ENCODE data around the gene STC2. TPM values are rescaled to one million over a fixed set of nuclear protein-coding genes. Genes with fewer than 3 reads are reported as not detected.

Gene STC2
- total RNA-seq, 1 experiment from 2014 or later, result 99.9 TPM

DNA sequence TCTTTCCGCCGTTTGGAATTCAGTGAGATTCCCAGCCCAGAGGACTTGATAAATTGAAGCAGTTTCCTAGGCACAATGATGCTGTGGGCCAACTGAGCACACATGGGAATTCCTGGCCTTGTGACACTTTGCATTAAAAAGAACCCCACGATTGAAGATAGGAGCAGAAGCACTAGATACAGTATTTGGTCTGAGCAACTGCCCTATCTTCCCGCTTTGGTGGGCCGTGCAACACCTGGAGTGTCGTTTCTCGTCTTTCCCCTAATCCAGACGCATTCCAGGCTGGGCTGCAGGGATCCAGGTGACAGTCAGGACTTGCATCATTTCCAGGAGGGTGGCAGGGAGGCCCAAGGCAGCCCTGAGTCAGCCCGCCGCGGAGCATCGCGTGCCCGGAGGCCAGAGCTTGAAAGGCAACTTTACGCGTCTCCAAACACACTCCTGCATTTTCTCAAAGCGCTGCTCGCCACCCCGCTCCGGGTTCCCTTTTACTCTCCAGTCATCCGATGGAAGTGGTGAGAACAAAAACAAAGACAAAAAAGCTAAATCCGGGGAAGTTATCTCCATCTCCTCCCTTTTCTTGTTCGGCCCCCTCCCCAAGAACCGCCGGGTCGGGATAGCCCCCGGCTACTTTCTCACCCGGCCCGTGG lies 753 bp upstream of the STC2 start:
- ChIA-PET POLR2A (ENCODE audit: unreplicated experiment) (interaction anchor here (0.6 to 1.3 kb wide), 8 partner anchors 13 to 635 kb away, joined by 3 to 8 read pairs (median 4); partner anchors contain the start of gene BOD1), CTCF (interaction anchor here (0.6 to 1.0 kb wide), 5 partner anchors 67 to 620 kb away, joined by 3 to 6 read pairs (median 5); no protein-coding TSS in a partner anchor)
- Histone ChIP-seq H3K9me3 (ENCODE audit: low read length) (no peaks in the 10 kb centered on the region), H3K4me2 (ENCODE audit: low read length) (peak overlapping the region; percentile 89), H3K9ac (ENCODE audit: low read length) (peak overlapping the region; percentile 77), H3K27me3 (ENCODE audit: low read length) (no peaks in the 10 kb centered on the region), H3K36me3 (ENCODE audit: low read depth, low read length) (peaks cover 22% of the 10 kb centered on the region), H3F3A (ENCODE audit: low read length, unreplicated experiment) (peaks cover 5% of the 10 kb centered on the region), H3K9me2 (replicated peaks; ENCODE audit: low read length) (no peaks in the 10 kb centered on the region), H3K4me3 (ENCODE audit: low read length) (peak overlapping the region; percentile 75), H3K79me2 (ENCODE audit: low read length) (peaks cover 43% of the 10 kb centered on the region), H2AFZ (ENCODE audit: low read length) (peak overlapping the region; percentile 83), H3K4me1 (ENCODE audit: insufficient read depth, low read length) (peaks cover 47% of the 10 kb centered on the region), H3K27ac (ENCODE audit: low read length) (peak overlapping the region; percentile 94), H4K20me1 (ENCODE audit: low read length) (peaks cover 37% of the 10 kb centered on the region)
- intact Hi-C loops (cut with micrococcal nuclease), result loop anchor here (1.0 to 10.0 kb wide), 4 partner anchors 14 to 576 kb away; no protein-coding TSS in a partner anchor
- DNase-seq (peak; percentile 93), ATAC-seq (peak; percentile 31)
- peak; percentile 62; the same call in 1 of the 2 replicates for TF ChIP-seq EZH2phosphoT487 (IDR thresholded peaks at IDR 0.05; ENCODE audit: borderline replicate concordance, low read length)
- TF ChIP-seq, protein P1, sequence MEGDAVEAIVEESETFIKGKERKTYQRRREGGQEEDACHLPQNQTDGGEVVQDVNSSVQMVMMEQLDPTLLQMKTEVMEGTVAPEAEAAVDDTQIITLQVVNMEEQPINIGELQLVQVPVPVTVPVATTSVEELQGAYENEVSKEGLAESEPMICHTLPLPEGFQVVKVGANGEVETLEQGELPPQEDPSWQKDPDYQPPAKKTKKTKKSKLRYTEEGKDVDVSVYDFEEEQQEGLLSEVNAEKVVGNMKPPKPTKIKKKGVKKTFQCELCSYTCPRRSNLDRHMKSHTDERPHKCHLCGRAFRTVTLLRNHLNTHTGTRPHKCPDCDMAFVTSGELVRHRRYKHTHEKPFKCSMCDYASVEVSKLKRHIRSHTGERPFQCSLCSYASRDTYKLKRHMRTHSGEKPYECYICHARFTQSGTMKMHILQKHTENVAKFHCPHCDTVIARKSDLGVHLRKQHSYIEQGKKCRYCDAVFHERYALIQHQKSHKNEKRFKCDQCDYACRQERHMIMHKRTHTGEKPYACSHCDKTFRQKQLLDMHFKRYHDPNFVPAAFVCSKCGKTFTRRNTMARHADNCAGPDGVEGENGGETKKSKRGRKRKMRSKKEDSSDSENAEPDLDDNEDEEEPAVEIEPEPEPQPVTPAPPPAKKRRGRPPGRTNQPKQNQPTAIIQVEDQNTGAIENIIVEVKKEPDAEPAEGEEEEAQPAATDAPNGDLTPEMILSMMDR (conservative IDR thresholded peaks at IDR 0.05; ENCODE audit: low read depth, low read length), result no peak
- no peak for TF ChIP-seq EZH2 (IDR thresholded peaks at IDR 0.05; ENCODE audit: low read length, unreplicated experiment)
- TSS peak; percentile 97 for BruUV-seq (replicated peaks)

DNA sequence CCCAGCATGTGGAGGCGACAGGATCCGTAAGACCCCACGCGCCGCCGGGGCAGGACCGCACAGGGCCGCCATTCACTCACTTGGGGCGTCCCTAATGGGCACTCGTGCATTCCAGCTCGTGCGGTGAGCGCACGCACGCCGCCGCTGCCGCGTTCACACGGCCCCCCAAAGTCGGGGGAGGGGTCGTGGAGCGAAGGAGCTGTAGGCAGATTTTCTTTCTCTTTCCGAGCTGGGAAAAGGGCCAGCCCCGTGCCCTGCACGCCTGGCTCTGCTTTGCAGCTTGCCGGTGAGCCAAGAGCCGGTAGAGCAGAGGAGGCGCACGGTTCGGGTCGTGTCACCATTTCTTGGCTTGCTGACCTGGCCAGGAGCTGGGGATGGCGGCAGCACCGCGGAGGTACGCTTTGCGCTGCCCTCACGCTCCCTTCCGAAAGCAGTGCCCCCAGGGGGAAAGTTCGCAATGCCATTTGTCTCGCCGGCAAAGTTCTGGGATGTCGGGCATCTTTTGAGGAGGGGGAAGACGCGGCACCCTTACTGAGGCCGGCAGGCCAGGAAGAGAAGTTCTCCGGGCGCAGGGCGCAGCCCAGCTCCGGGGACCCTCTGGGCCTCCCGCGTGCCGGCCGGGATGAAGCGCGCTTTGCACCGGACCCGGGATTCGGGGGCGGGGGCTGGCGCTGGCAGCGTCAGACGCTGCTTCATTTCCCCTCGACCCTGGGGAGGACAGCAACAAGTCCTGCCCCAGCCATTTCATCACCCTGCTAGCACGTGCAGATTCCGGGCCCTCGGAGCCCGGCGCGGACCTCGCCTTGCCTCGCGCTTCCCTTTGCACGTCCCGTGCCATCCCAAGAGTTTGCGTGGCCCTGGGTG lies 898 bp downstream of the STC2 start:
- intact Hi-C loops (cut with micrococcal nuclease), result loop anchor here (10.0 kb wide), 1 partner anchor 577 kb away; no protein-coding TSS in a partner anchor
- TF ChIP-seq, protein P1 (conservative IDR thresholded peaks at IDR 0.05; ENCODE audit: low read depth, low read length), result no peak
- no peak for TF ChIP-seq EZH2 (IDR thresholded peaks at IDR 0.05; ENCODE audit: low read length, unreplicated experiment)
- no peak for TF ChIP-seq EZH2phosphoT487 (IDR thresholded peaks at IDR 0.05; ENCODE audit: borderline replicate concordance, low read length)
- Histone ChIP-seq H3K4me3 (ENCODE audit: low read length) (peak overlapping the region; percentile 75), H4K20me1 (ENCODE audit: low read length) (peaks cover 40% of the 10 kb centered on the region), H3K9ac (ENCODE audit: low read length) (peak overlapping the region; percentile 77), H3K79me2 (ENCODE audit: low read length) (peaks cover 50% of the 10 kb centered on the region), H2AFZ (ENCODE audit: low read length) (peak overlapping the region; percentile 83; the same call in 1 of the 2 replicates), H3K36me3 (ENCODE audit: low read depth, low read length) (peaks cover 39% of the 10 kb centered on the region), H3F3A (ENCODE audit: low read length, unreplicated experiment) (peaks cover 5% of the 10 kb centered on the region), H3K27ac (ENCODE audit: low read length) (peak overlapping the region; percentile 17), H3K27me3 (ENCODE audit: low read length) (no peaks in the 10 kb centered on the region), H3K9me3 (ENCODE audit: low read length) (no peaks in the 10 kb centered on the region), H3K4me1 (ENCODE audit: insufficient read depth, low read length) (peaks cover 37% of the 10 kb centered on the region), H3K9me2 (replicated peaks; ENCODE audit: low read length) (no peaks in the 10 kb centered on the region), H3K4me2 (ENCODE audit: low read length) (peak overlapping the region; percentile 89)
- CTCF ChIA-PET, result interaction anchor here (0.5 kb wide), 1 partner anchor 246 kb away, joined by 3 read pairs; no protein-coding TSS in a partner anchor
- POLR2A ChIA-PET (ENCODE audit: unreplicated experiment), result interaction anchor here (0.6 to 1.1 kb wide), 4 partner anchors 8 to 128 kb away, joined by 3 to 6 read pairs (median 5); no protein-coding TSS in a partner anchor
- no peak for ATAC-seq
- no TSS peak for BruUV-seq (replicated peaks)
- DNase-seq, result no peak

Measured in PC-3 (cell line).